H1 (cell line): ENCODE measurements around the gene KIF26B. TPM values are rescaled to one million over a fixed set of nuclear protein-coding genes. Genes with fewer than 3 reads are reported as not detected.

Experiments
- CTCF ChIA-PET: fragments of 300-600 bp; sonication (Branson Sonifier 250); formaldehyde crosslinking; loops from one replicate; lab custom pipeline; 2021; ENCODE audit not compliant: partially characterized antibody; lab: Charles Lee
- POLR2A ChIA-PET: fragments of 300-600 bp; sonication (Branson Sonifier 250); formaldehyde crosslinking; loops from one replicate; lab custom pipeline; 2021; ENCODE audit warnings: inconsistent platforms; ENCODE audit not compliant: partially characterized antibody; lab: Charles Lee
- DNase-seq, 2 experiments: peaks; one replicate each; pipeline versions ENCODE4 v3.0.0 to v3.0.0-alpha.2; 2010 to 2022; ENCODE audit warnings: low spot score in 2 of 2, low read depth in 1 of 2, mixed read lengths in 1 of 2
- FAIRE-seq: peaks from 2 replicates; lab custom pipeline; 2011; peaks lifted over from hg19 to GRCh38; lab: Jason Lieb, UNC
- H2AFZ ChIP-seq: 2 replicates; pipeline ENCODE4 v1.8.1; 2012; ENCODE audit warnings: low read length, inconsistent platforms
- H2AK5ac ChIP-seq: 2 replicates; pipeline ENCODE4 v1.6.1; 2013; ENCODE audit warnings: low read depth, low read length
- H2BK120ac ChIP-seq: replicated peaks from 2 replicates; pipeline ENCODE3; 2013; ENCODE audit warnings: low read depth, low read length, inconsistent platforms
- H2BK12ac ChIP-seq: 2 replicates; pipeline ENCODE4 v1.6.1; 2013; ENCODE audit warnings: low read depth, low read length
- H2BK15ac ChIP-seq: 2 replicates; pipeline ENCODE4 v1.6.1; 2013; ENCODE audit warnings: low read length
- H2BK20ac ChIP-seq: 2 replicates; pipeline ENCODE4 v1.6.1; 2013; ENCODE audit warnings: low read length
- H2BK5ac ChIP-seq: 2 replicates; pipeline ENCODE4 v1.6.1; 2013; ENCODE audit warnings: low read depth, low read length
- H3K14ac ChIP-seq: 2 replicates; pipeline ENCODE4 v1.6.1; 2013; ENCODE audit warnings: inconsistent platforms; ENCODE audit not compliant: insufficient read length
- H3K18ac ChIP-seq: 2 replicates; pipeline ENCODE4 v1.6.1; 2013; ENCODE audit warnings: low read length; ENCODE audit errors: extremely low read depth
- H3K23ac ChIP-seq: 2 replicates; pipeline ENCODE4 v1.6.1; 2013; ENCODE audit warnings: inconsistent platforms; ENCODE audit not compliant: insufficient read length
- H3K23me2 ChIP-seq: 2 replicates; pipeline ENCODE4 v1.6.1; 2013; ENCODE audit warnings: low read depth, low read length
- H3K27ac ChIP-seq: 2 replicates; pipeline ENCODE4 v1.6.1; 2011; ENCODE audit warnings: low read depth, low read length, inconsistent platforms
- H3K27me3 ChIP-seq, 4 experiments: replicated peaks in 1 of 4; 1 replicate in 1 of 4; 2 replicates in 3 of 4; pipeline versions ENCODE4 v1.6.1 to v1.8.1; 2011 to 2013; ENCODE audit warnings: low read length in 3 of 4, mild to moderate bottlenecking in 3 of 4, inconsistent platforms in 2 of 4, mixed read lengths in 2 of 4, moderate library complexity in 1 of 4; ENCODE audit not compliant: control insufficient read depth in 3 of 4, insufficient read depth in 3 of 4; ENCODE audit errors: extremely low read depth in 1 of 4
- H3K36me3 ChIP-seq, 4 experiments: 2 replicates each; pipeline versions ENCODE4 v1.6.1 to v1.8.1; 2011 to 2013; ENCODE audit warnings: mild to moderate bottlenecking in 4 of 4, low read length in 3 of 4, moderate library complexity in 2 of 4, control low read depth in 1 of 4, inconsistent platforms in 1 of 4; ENCODE audit not compliant: insufficient read depth in 4 of 4, control insufficient read depth in 2 of 4
- H3K4ac ChIP-seq: replicated peaks from 2 replicates; pipeline ENCODE3; 2013; ENCODE audit warnings: low read length, low read depth, mixed read lengths, inconsistent platforms; ENCODE audit not compliant: insufficient read length
- H3K4me1 ChIP-seq, 4 experiments: replicated peaks in 1 of 4; 1 replicate in 1 of 4; 2 replicates in 3 of 4; pipeline versions ENCODE4 v1.6.1 to v1.8.1; 2011 to 2013; ENCODE audit warnings: low read length in 3 of 4, inconsistent platforms in 2 of 4, mixed read lengths in 1 of 4; ENCODE audit not compliant: insufficient read depth in 4 of 4, control insufficient read depth in 3 of 4
- H3K4me2 ChIP-seq, 2 experiments: 2 replicates each; pipeline versions ENCODE4 v1.6.1 to v1.8.1; 2011 to 2013; ENCODE audit warnings: low read depth in 2 of 2, low read length in 2 of 2, control low read depth in 1 of 2, inconsistent platforms in 1 of 2, mild to moderate bottlenecking in 1 of 2; ENCODE audit not compliant: insufficient read depth in 1 of 2
- H3K4me3 ChIP-seq, 4 experiments: fragments of 200-600, 300-600 bp in 1 of 4; sonication (generic), shearing (Covaris generic), sonication (Bioruptor Twin) in 1 of 4; 2 replicates each; pipeline versions ENCODE4 v1.5.1 to v1.8.1; 2011 to 2016; ENCODE audit warnings: low read length in 4 of 4, low read depth in 3 of 4, control low read depth in 2 of 4, inconsistent platforms in 2 of 4, mild to moderate bottlenecking in 2 of 4, mixed read lengths in 1 of 4, moderate library complexity in 1 of 4; ENCODE audit not compliant: insufficient read depth in 2 of 4; ENCODE audit errors: extremely low read depth in 1 of 4
- H3K56ac ChIP-seq: replicated peaks from 2 replicates; pipeline ENCODE3; 2013; ENCODE audit warnings: low read depth, mild to moderate bottlenecking, mixed read lengths, low read length, inconsistent platforms; ENCODE audit not compliant: insufficient read length
- H3K79me1 ChIP-seq: 2 replicates; pipeline ENCODE4 v1.6.1; 2013; ENCODE audit warnings: low read depth, low read length, control low read depth
- H3K79me2 ChIP-seq, 2 experiments: 2 replicates each; pipeline versions ENCODE4 v1.6.1 to v1.8.1; 2012 to 2013; ENCODE audit warnings: low read length in 2 of 2, mild to moderate bottlenecking in 2 of 2, inconsistent platforms in 1 of 2; ENCODE audit not compliant: insufficient read depth in 2 of 2, control insufficient read depth in 1 of 2
- H3K9ac ChIP-seq, 4 experiments: replicated peaks in 1 of 4; 1 replicate in 1 of 4; 2 replicates in 3 of 4; pipeline versions ENCODE4 v1.6.1 to v1.8.1; 2011 to 2013; ENCODE audit warnings: low read depth in 3 of 4, low read length in 3 of 4, control low read depth in 2 of 4, mild to moderate bottlenecking in 2 of 4, moderate library complexity in 2 of 4, inconsistent platforms in 1 of 4; ENCODE audit errors: extremely low read depth in 1 of 4
- H3K9me3 ChIP-seq, 2 experiments: 2 replicates each; pipeline versions ENCODE4 v1.6.1 to v1.8.1; 2012 to 2013; ENCODE audit warnings: mild to moderate bottlenecking in 2 of 2, moderate library complexity in 2 of 2, control low read depth in 1 of 2, inconsistent platforms in 1 of 2, low read depth in 1 of 2, low read length in 1 of 2, mixed read lengths in 1 of 2; ENCODE audit not compliant: insufficient read depth in 2 of 2
- H4K20me1 ChIP-seq, 2 experiments: replicated peaks in 1 of 2; 2 replicates each; pipeline versions ENCODE3 to v1.8.1; 2011 to 2013; ENCODE audit warnings: inconsistent platforms in 2 of 2, low read length in 2 of 2, mild to moderate bottlenecking in 1 of 2; ENCODE audit not compliant: insufficient read depth in 2 of 2, control insufficient read depth in 1 of 2
- H4K5ac ChIP-seq: 2 replicates; pipeline ENCODE4 v1.6.1; 2013; ENCODE audit warnings: low read length, low read depth, mixed read lengths, inconsistent platforms; ENCODE audit not compliant: insufficient read length
- H4K8ac ChIP-seq: 2 replicates; pipeline ENCODE4 v1.8.0; 2013; ENCODE audit warnings: mild to moderate bottlenecking, moderate library complexity, low read length, inconsistent platforms; ENCODE audit not compliant: insufficient read depth; ENCODE audit errors: extremely low read depth
- H4K91ac ChIP-seq: replicated peaks from 2 replicates; pipeline ENCODE3; 2013; ENCODE audit warnings: low read length, mixed read lengths, inconsistent platforms; ENCODE audit not compliant: insufficient read length
- CBX5 ChIP-seq: fragments of 300-800, 300-1000 bp; sonication (generic); IDR thresholded peaks from 2 replicates; pipeline ENCODE4 v1.7.1; 2016; ENCODE audit warnings: antibody characterized with exemption, low read length, low read depth
- CREB1 ChIP-seq: IDR thresholded peaks from 2 replicates; pipeline ENCODE4 v1.6.1; 2012; ENCODE audit warnings: inconsistent platforms
- EP300 ChIP-seq, 2 experiments: IDR thresholded peaks; 1 replicate in 1 of 2; 2 replicates in 1 of 2; pipeline ENCODE4 v1.6.1; 2011 to 2012; ENCODE audit warnings: low read depth in 2 of 2, low read length in 2 of 2, mild to moderate bottlenecking in 2 of 2, borderline replicate concordance in 1 of 2, inconsistent platforms in 1 of 2, moderate library complexity in 1 of 2
- EZH2 ChIP-seq: fragments of 200-600 bp; sonication (generic); IDR thresholded peaks from 2 replicates; pipeline ENCODE4 v1.7.1; 2012; ENCODE audit warnings: low read depth, mild to moderate bottlenecking, moderate library complexity, low read length, inconsistent platforms; ENCODE audit not compliant: severe bottlenecking
- MAFK ChIP-seq: IDR thresholded peaks from 2 replicates; pipeline ENCODE4 v1.6.1; 2012; ENCODE audit warnings: low read depth, mild to moderate bottlenecking, improper control_type of control experiment, low read length
- NANOG ChIP-seq: IDR thresholded peaks from 2 replicates; pipeline ENCODE4 v1.6.1; 2011; ENCODE audit warnings: low read length, low read depth, mild to moderate bottlenecking, inconsistent platforms; ENCODE audit not compliant: insufficient read depth, poor library complexity, severe bottlenecking
- POLR2AphosphoS5 ChIP-seq: IDR thresholded peaks from 2 replicates; pipeline ENCODE4 v1.6.1; 2011; ENCODE audit warnings: low read depth, low read length
- POU5F1 ChIP-seq: IDR thresholded peaks from 2 replicates; pipeline ENCODE4 v1.6.1; 2011; ENCODE audit warnings: low read depth, mild to moderate bottlenecking, low read length, moderate library complexity
- SRF ChIP-seq: IDR thresholded peaks from 2 replicates; pipeline ENCODE4 v1.6.1; 2011; ENCODE audit warnings: mild to moderate bottlenecking, low read depth, low read length, moderate library complexity
- ZNF274 ChIP-seq: IDR thresholded peaks from 2 replicates; pipeline ENCODE4 v1.7.0; 2012; ENCODE audit warnings: low read length, borderline replicate concordance; ENCODE audit errors: extremely low read depth
- WGBS, 2 experiments: shearing (Covaris generic) in 1 of 2; methylation state at CpG; one replicate each; pipeline versions ENCODE4 v1.1.6 to v1.1.7; 2013 to 2015; ENCODE audit warnings: low lambda C conversion rate in 2 of 2, mixed read lengths in 2 of 2, inconsistent platforms in 1 of 2, low coverage in 1 of 2, missing lambda C conversion rate in 1 of 2; ENCODE audit not compliant: insufficient replicate concordance in 2 of 2, insufficient coverage in 1 of 2, insufficient read length in 1 of 2; ENCODE audit errors: extremely low coverage in 1 of 2, missing lambda C conversion rate in 1 of 2; 5-methylcytosine and 5-hydroxymethylcytosine counted together
- polyA plus RNA-seq, 7 experiments: library from polyadenylated mRNA; depleted of rRNA in 3 of 7; stranded (reverse) in 5 of 7; unstranded in 2 of 7; fragments of >200 nt in 5 of 7; fragments of 200-250 nt in 2 of 7; gene quantifications; 1 replicate in 5 of 7; 2 replicates in 1 of 7; 4 replicates in 1 of 7; pipeline versions ENCODE4 v1.2.1 to v1.2.3, GENCODE V29; 2011 to 2013; ENCODE audit warnings: missing spikeins in 2 of 7, mixed read lengths in 2 of 7
- total RNA-seq: library from RNA; stranded (reverse); fragmentation: NEBNext Ultra II Directional; extraction: Animal tissue kit (Norgen Biotek cat#: 25700); gene quantifications from 2 replicates; pipeline ENCODE4 v1.2.1, GENCODE V29; 2021

KIF26B gene
- total and polyA plus RNA-seq, 2 of the 8 experiments (the other 6 are each of a cell fraction or from before 2014, with no cell fraction given) = 0.06 to 0.28 TPM

DNA sequence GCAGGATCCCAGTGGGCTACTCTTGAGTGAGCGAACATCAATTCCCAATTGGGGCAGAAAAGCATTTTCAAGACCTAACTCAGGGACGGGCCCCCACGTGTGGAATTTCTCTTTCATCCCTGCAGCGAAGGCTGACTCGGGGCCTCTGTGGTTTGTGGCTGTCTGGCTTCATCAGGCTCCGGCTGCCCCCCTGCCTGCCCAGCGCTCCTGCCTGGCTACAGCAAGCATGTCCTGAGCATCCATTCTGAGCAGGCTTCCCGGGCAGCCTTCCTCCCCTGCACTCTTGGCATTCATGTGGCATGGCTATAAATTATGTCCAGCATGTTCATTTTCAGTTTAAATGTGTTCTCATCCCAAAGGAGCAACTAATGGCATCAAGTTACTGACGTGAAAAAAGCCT lies 588.1 kb downstream of the KIF26B start:
- Histone ChIP-seq H3K23ac (no peak overlapping the region), H2BK20ac (no peak overlapping the region), H3K4me2 (no peak overlapping the region), H2BK5ac (no peak overlapping the region), H2AFZ (no peak overlapping the region), H3K14ac (no peak overlapping the region), H3K79me2 (no peaks in the 10 kb centered on the region), H3K4me1 (no peaks in the 10 kb centered on the region), H3K56ac (no peak overlapping the region), H3K4me3 (no peak overlapping the region), H4K8ac (no peak overlapping the region), H3K4ac (no peak overlapping the region), H3K36me3 (no peaks in the 10 kb centered on the region), H3K9ac (no peak overlapping the region), H4K20me1 (no peaks in the 10 kb centered on the region), H2BK12ac (no peak overlapping the region), H2AK5ac (no peak overlapping the region), H3K9me3 (no peaks in the 10 kb centered on the region), H2BK120ac (no peak overlapping the region), H2BK15ac (no peak overlapping the region), H3K79me1 (no peaks in the 10 kb centered on the region), H3K18ac (no peak overlapping the region), H3K23me2 (no peaks in the 10 kb centered on the region), H3K27ac (no peak overlapping the region), H4K91ac (no peak overlapping the region), H3K27me3 (no peaks in the 10 kb centered on the region), H4K5ac (no peak overlapping the region)
- ChIA-PET POLR2A (no interaction called here), CTCF (no interaction called here)
- TF ChIP-seq CREB1 = no peak
- TF ChIP-seq POU5F1 = no peak
- TF ChIP-seq EZH2 = no peak
- TF ChIP-seq MAFK = no peak
- no peak for TF ChIP-seq EP300 (IDR thresholded peaks at IDR 0.05; ENCODE audit: borderline replicate concordance in 1 of 2, low read depth in 2 of 2, low read length in 2 of 2)
- no peak for TF ChIP-seq NANOG
- TF ChIP-seq ZNF274 = no peak
- TF ChIP-seq SRF = no peak
- TF ChIP-seq CBX5 = no peak
- TF ChIP-seq POLR2AphosphoS5 = no peak
- DNase-seq = no peak
- FAIRE-seq = no peak
- 78% methylated on average over 9 of the region's 9 CpGs; no CpG with 5 or more reads in 1 of the 2 experiments for WGBS, 2 experiments
